Mesodermal cell (in vitro differentiated cells): ENCODE data around the gene CLDN25. TPM values are rescaled to one million over a fixed set of nuclear protein-coding genes. Genes with fewer than 3 reads are reported as not detected.
"Not testable (repeated sequence)": the region's sequence is repeated elsewhere in the genome, so short reads cannot be mapped to it uniquely, and the experiment has no call there.

ENCODE experiments used
- H3K27ac ChIP-seq: 2 replicates; pipeline ENCODE4 v1.7.0; 2013; ENCODE audit warnings: mild to moderate bottlenecking, low read depth, low read length, moderate library complexity; ENCODE audit not compliant: severe bottlenecking
- H3K36me3 ChIP-seq: 2 replicates; pipeline ENCODE4 v1.7.1; 2013; ENCODE audit warnings: mild to moderate bottlenecking, low read length, moderate library complexity; ENCODE audit not compliant: control insufficient read depth, insufficient read depth
- H3K4me1 ChIP-seq: one replicate; pipeline ENCODE4 v1.7.1; 2013; ENCODE audit warnings: mild to moderate bottlenecking, low read length; ENCODE audit not compliant: insufficient read depth, control insufficient read depth, poor library complexity, severe bottlenecking
- H3K4me3 ChIP-seq: 2 replicates; pipeline ENCODE4 v1.7.0; 2013; ENCODE audit warnings: low read length, control low read depth, mild to moderate bottlenecking; ENCODE audit not compliant: insufficient read depth, poor library complexity, severe bottlenecking; ENCODE audit errors: extremely low read depth
- H3K9me3 ChIP-seq: 2 replicates; pipeline ENCODE4 v1.7.1; 2013; ENCODE audit warnings: mild to moderate bottlenecking, low read length, moderate library complexity; ENCODE audit not compliant: control insufficient read depth
- WGBS, 2 experiments: methylation state at CpG; one replicate each; pipeline ENCODE4 v1.1.5; 2013; ENCODE audit warnings: missing lambda C conversion rate in 2 of 2; ENCODE audit not compliant: insufficient coverage in 2 of 2; 5-methylcytosine and 5-hydroxymethylcytosine counted together
- polyA plus RNA-seq, 2 experiments: library from polyadenylated mRNA; stranded (reverse); fragments of 50-300 nt; gene quantifications; one replicate each; pipeline ENCODE4 v1.2.3, GENCODE V29; 2013

Gene CLDN25
- not detected for polyA plus RNA-seq (2013, experiment 1 of 2)
- polyA plus RNA-seq (2013, experiment 2 of 2), result not detected

GRCh38 chr11:113779496-113779895 is at the start of gene CLDN25:
CLDN25 (plus strand) TSS chr11:113779796; CDS start chr11:113779796, 0 bp downstream.
- WGBS, 2 experiments, result 92 to 96% methylated on average over 2 to 3 of the region's 4 CpGs
- no peaks in the 10 kb centered on the region for H3K9me3 ChIP-seq
- H3K27ac ChIP-seq, result no peak within 1 kb of the TSS
- H3K4me1 ChIP-seq, result no peaks in the 10 kb centered on the region
- no peaks in the 10 kb centered on the region for H3K36me3 ChIP-seq
- H3K4me3 ChIP-seq, result no peak within 1 kb of the TSS

GRCh38 chr11:113730887-113731726 is 48.5 kb upstream of the CLDN25 start:
- 49 to 69% methylated on average over 2 to 4 of the region's 4 CpGs for WGBS, 2 experiments
- H3K36me3 ChIP-seq, result peaks cover 27% of the 10 kb centered on the region
- no peak overlapping the region for H3K27ac ChIP-seq
- no peak overlapping the region for H3K4me3 ChIP-seq
- H3K9me3 ChIP-seq, result no peaks in the 10 kb centered on the region
- no peaks in the 10 kb centered on the region for H3K4me1 ChIP-seq

- 92 to 96% methylated on average over 4 to 5 of the region's 5 CpGs for WGBS, 2 experiments
- Histone ChIP-seq H3K4me1 (no peaks in the 10 kb centered on the region), H3K36me3 (peaks cover 37% of the 10 kb centered on the region), H3K27ac (no peak overlapping the region), H3K9me3 (no peaks in the 10 kb centered on the region), H3K4me3 (no peak overlapping the region)
Measured at GRCh38 chr11:113732092-113732491, 47.5 kb upstream of the CLDN25 start.

GRCh38 chr11:113736323-113736722 is 43.3 kb upstream of the CLDN25 start:
- Histone ChIP-seq H3K36me3 (peaks cover 76% of the 10 kb centered on the region), H3K9me3 (no peaks in the 10 kb centered on the region), H3K27ac (no peak overlapping the region), H3K4me1 (no peaks in the 10 kb centered on the region), H3K4me3 (no peak overlapping the region)
- WGBS, 2 experiments, result 86 to 100% methylated on average over 1 of the region's 1 CpG

- peaks cover 66% of the 10 kb centered on the region for H3K36me3 ChIP-seq
- no peaks in the 10 kb centered on the region for H3K4me1 ChIP-seq
- H3K27ac ChIP-seq, result no peak overlapping the region
- peaks cover 6% of the 10 kb centered on the region for H3K9me3 ChIP-seq
- WGBS, 2 experiments, result 100% methylated on average over 1 of the region's 3 CpGs; no CpG with 5 or more reads in 1 of the 2 experiments
- no peak overlapping the region for H3K4me3 ChIP-seq
Measured at GRCh38 chr11:113752932-113753331, 26.7 kb upstream of the CLDN25 start.

- Histone ChIP-seq H3K36me3 (peaks cover 77% of the 10 kb centered on the region), H3K27ac (no peak overlapping the region), H3K4me3 (no peak overlapping the region), H3K4me1 (no peaks in the 10 kb centered on the region), H3K9me3 (peaks cover 3% of the 10 kb centered on the region)
- no CpG with 5 or more reads among the region's 3 CpGs for WGBS, 2 experiments
Measured at GRCh38 chr11:113760241-113760640, 19.4 kb upstream of the CLDN25 start.

GRCh38 chr11:113763040-113763439 is 16.6 kb upstream of the CLDN25 start:
- H3K4me3 ChIP-seq, H3K9me3 ChIP-seq, H3K4me1 ChIP-seq, H3K27ac ChIP-seq: not testable (repeated sequence)
- H3K36me3 ChIP-seq, result peaks cover 74% of the 10 kb centered on the region
- no CpG with 5 or more reads among the region's 2 CpGs for WGBS, 2 experiments

GRCh38 chr11:113764527-113765219 is 14.9 kb upstream of the CLDN25 start:
- Histone ChIP-seq H3K36me3 (peaks cover 74% of the 10 kb centered on the region), H3K4me3 (no peak overlapping the region), H3K4me1 (no peaks in the 10 kb centered on the region), H3K27ac (no peak overlapping the region), H3K9me3 (no peaks in the 10 kb centered on the region)
- 89% methylated on average over 1 of the region's 2 CpGs; no CpG with 5 or more reads in 1 of the 2 experiments for WGBS, 2 experiments

- Histone ChIP-seq H3K4me1 (no peaks in the 10 kb centered on the region), H3K36me3 (peaks cover 42% of the 10 kb centered on the region), H3K9me3 (no peaks in the 10 kb centered on the region), H3K4me3 (no peak overlapping the region), H3K27ac (no peak overlapping the region)
- 100% methylated on average over 1 of the region's 3 CpGs; no CpG with 5 or more reads in 1 of the 2 experiments for WGBS, 2 experiments
Measured at GRCh38 chr11:113771964-113772363, 7.6 kb upstream of the CLDN25 start.

- 0% methylated on average over 7 to 9 of the region's 10 CpGs for WGBS, 2 experiments
- H3K9me3 ChIP-seq, result no peaks in the 10 kb centered on the region
- peak overlapping the region; percentile 99 for H3K4me3 ChIP-seq
- H3K27ac ChIP-seq, result peak overlapping the region; percentile 66
- peaks cover 31% of the 10 kb centered on the region for H3K36me3 ChIP-seq
- H3K4me1 ChIP-seq, result no peaks in the 10 kb centered on the region
Measured at GRCh38 chr11:113773092-113773415, 6.5 kb upstream of the CLDN25 start.
